ENCODE results near the gene CELSR3.

The CELSR3 gene

GRCh38 chr3:48684054-48684349, 21.3 kb upstream of the CELSR3 start:
- H3K36me3 ChIP-seq = peaks cover 50% of the 10 kb centered on the region
- H3K27me3 ChIP-seq = no peaks in the 10 kb centered on the region
- no peak overlapping the region for H3K4me3 ChIP-seq (ENCODE audit: low read depth in 1 of 2, low read length in 1 of 2)

DNA sequence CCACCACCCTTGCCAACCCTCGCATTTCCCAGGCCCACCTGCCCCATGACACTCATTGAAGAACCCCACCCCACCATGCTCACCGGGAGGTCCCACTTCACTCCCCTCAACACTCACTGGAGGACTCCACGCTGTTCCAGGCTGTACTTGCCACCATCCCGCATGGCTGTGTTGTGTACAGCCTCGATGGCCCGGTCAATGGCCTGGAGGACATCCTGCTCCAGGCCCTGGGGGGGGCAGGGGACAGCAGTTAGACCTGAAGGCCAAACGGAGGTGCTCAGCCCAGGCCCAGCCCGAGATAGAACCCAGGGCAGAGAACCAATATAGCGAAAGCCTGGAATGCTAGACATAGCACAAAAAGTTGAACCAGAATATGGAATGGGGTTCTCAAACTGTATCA, 20.1 kb upstream of the CELSR3 start:
- H3K36me3 ChIP-seq = peaks cover 50% of the 10 kb centered on the region
- TF ChIP-seq, protein P1, sequence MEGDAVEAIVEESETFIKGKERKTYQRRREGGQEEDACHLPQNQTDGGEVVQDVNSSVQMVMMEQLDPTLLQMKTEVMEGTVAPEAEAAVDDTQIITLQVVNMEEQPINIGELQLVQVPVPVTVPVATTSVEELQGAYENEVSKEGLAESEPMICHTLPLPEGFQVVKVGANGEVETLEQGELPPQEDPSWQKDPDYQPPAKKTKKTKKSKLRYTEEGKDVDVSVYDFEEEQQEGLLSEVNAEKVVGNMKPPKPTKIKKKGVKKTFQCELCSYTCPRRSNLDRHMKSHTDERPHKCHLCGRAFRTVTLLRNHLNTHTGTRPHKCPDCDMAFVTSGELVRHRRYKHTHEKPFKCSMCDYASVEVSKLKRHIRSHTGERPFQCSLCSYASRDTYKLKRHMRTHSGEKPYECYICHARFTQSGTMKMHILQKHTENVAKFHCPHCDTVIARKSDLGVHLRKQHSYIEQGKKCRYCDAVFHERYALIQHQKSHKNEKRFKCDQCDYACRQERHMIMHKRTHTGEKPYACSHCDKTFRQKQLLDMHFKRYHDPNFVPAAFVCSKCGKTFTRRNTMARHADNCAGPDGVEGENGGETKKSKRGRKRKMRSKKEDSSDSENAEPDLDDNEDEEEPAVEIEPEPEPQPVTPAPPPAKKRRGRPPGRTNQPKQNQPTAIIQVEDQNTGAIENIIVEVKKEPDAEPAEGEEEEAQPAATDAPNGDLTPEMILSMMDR (IDR thresholded peaks at IDR 0.05) = no peak
- H3K27ac ChIP-seq = no peak overlapping the region
- no peaks in the 10 kb centered on the region for H3K27me3 ChIP-seq
- peaks cover 14 to 20% of the 10 kb centered on the region in 2 experiments for H3K4me1 ChIP-seq (ENCODE audit: control insufficient read depth in 1 of 2, insufficient read depth in 1 of 2, low read depth in 1 of 2, low read length in 1 of 2)
- no peaks in the 10 kb centered on the region for H3K9me3 ChIP-seq
- H3K4me3 ChIP-seq (ENCODE audit: low read depth in 1 of 2, low read length in 1 of 2) = no peak overlapping the region

More at GRCh38 chr3:48684054-48684349, 21.3 kb upstream of the CELSR3 start:
- Histone ChIP-seq H3K4me1 (ENCODE audit: control insufficient read depth in 1 of 2, insufficient read depth in 1 of 2, low read depth in 1 of 2, low read length in 1 of 2) (peaks cover 14 to 20% of the 10 kb centered on the region in 2 experiments), H3K9me3 (no peaks in the 10 kb centered on the region), H3K27ac (no peak overlapping the region)
- TF ChIP-seq, protein P1 (IDR thresholded peaks at IDR 0.05) = no peak

GRCh38 chr3:48681974-48682610, 19.4 kb upstream of the CELSR3 start:
- Histone ChIP-seq H3K36me3 (peaks cover 44% of the 10 kb centered on the region), H3K4me1 (ENCODE audit: control insufficient read depth in 1 of 2, insufficient read depth in 1 of 2, low read depth in 1 of 2, low read length in 1 of 2) (peaks cover 14 to 20% of the 10 kb centered on the region in 2 experiments), H3K27ac (no peak overlapping the region), H3K9me3 (no peaks in the 10 kb centered on the region), H3K4me3 (ENCODE audit: low read depth in 1 of 2, low read length in 1 of 2) (no peak overlapping the region), H3K27me3 (no peaks in the 10 kb centered on the region)
- TF ChIP-seq, protein P1 (IDR thresholded peaks at IDR 0.05) = no peak

GRCh38 chr3:48681541-48681880, 18.8 kb upstream of the CELSR3 start:
- Histone ChIP-seq H3K27me3 (no peaks in the 10 kb centered on the region), H3K4me3 (ENCODE audit: low read depth in 1 of 2, low read length in 1 of 2) (no peak overlapping the region), H3K9me3 (no peaks in the 10 kb centered on the region), H3K36me3 (peaks cover 43% of the 10 kb centered on the region), H3K4me1 (ENCODE audit: control insufficient read depth in 1 of 2, insufficient read depth in 1 of 2, low read depth in 1 of 2, low read length in 1 of 2) (peaks cover 14 to 20% of the 10 kb centered on the region in 2 experiments), H3K27ac (no peak overlapping the region)
- TF ChIP-seq, protein P1 (IDR thresholded peaks at IDR 0.05) = no peak

GRCh38 chr3:48680811-48681540, 18.3 kb upstream of the CELSR3 start:
- Histone ChIP-seq H3K9me3 (no peaks in the 10 kb centered on the region), H3K4me3 (ENCODE audit: low read depth in 1 of 2, low read length in 1 of 2) (no peak overlapping the region), H3K36me3 (peaks cover 43% of the 10 kb centered on the region), H3K27me3 (no peaks in the 10 kb centered on the region), H3K4me1 (ENCODE audit: control insufficient read depth in 1 of 2, insufficient read depth in 1 of 2, low read depth in 1 of 2, low read length in 1 of 2) (peaks cover 10 to 16% of the 10 kb centered on the region in 2 experiments), H3K27ac (no peak overlapping the region)
- TF ChIP-seq, protein P1 (IDR thresholded peaks at IDR 0.05) = no peak
